CD4-positive, alpha-beta T cell treated with Interleukin-21 for 1 hour (primary cell): ENCODE measurements around the gene SLC12A9.
A peak's percentile ranks its signal among the peaks of the same experiment; 100 is the strongest.
"Not testable (repeated sequence)": the region's sequence is repeated elsewhere in the genome, so short reads cannot be mapped to it uniquely, and the experiment has no call there.

Experiments used
- DNase-seq: peaks from one replicate; pipeline ENCODE4 v3.0.0-alpha.2; 2020

SLC12A9 gene

DNA sequence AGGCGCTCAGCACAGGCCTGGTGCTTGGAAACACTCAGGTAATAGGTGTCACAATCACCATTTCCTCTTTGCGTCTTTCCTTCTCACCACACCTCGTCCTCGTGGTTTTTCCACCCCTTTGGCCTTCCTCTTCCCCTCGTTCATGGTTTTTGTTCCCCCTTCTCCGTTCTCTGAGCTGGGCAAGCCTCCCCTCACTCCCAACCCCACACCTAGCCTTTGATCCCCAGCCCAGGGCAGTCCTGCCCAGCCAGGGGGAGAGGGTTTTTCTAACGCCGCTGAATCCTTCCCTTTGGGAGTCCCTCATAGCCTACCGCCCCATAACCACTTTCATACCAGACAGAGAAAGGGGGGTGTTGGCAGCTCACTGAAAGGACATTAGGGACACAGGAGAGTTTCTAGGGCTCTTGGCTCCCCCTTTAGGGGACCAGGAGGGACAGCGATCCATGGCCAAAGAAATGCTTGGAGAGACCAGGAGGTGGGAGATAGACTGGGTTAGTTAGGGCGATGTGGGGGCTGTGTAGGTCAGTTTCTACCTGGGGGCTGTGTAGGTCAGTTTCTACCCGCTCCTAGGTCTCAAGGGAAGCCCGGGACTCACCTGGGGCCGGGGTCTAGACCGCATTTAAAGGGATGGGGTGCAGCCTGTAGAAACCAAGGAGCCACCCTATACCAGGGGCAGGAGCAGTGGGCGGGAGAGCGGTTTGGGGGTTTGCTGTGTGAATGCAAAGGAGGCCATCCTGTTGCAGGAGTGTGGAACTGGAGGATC is 26.6 kb upstream of the SLC12A9 start:
- no peak for DNase-seq

GRCh38 chr7:100826514-100827329 is 25.8 kb upstream of the SLC12A9 start:
- no peak for DNase-seq

DNA sequence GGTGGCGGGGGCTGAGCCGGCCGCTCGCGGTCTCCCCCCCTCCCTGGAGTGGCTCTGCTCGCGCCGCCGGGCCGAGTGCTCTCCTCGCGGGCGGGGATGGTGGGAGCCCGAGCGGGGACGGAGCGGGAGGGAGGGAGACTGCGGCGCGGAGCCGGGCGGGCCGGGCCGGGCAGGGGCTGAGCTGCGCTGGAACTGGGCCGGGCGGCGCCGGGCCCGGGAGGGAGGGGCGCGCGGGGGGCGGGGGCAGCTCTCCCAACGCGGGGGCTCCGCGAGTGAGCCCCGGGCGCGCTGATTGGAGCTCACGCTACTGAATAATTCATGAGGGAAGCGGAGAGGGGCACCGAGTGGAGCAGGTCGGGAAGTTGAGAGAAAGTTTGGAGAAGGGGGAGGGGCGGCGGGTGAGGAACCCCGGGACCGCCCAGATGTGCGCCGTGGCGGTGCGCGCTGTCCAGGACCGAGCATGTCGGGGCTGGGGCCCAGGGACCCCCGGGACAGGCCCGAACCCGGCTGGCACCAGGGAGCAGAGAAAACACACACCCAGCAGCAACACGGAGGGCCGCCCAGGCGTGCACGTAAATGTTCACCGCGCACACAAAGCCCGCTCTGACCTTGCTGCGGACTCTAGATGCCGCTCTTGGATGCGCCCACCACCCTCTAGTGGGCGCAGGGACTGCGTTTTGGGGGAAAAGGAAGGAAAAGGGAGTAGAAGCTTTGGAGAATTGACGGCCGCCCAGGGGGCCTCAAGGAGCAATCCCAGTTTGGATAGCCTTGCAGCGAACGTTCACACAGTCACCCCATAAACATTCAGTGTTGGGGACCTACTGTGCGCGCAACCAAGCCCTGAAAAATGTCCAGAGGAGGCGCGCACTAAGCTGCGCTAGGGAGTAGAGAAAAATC is 24.9 kb upstream of the SLC12A9 start, which contains the start of gene EPHB4:
Gene EPHB4 (minus strand): TSS at position 194 of the 897 bp plus-strand sequence. CDS start 493 bp downstream, outside the sequence.
- DNase-seq = no peak

DNA sequence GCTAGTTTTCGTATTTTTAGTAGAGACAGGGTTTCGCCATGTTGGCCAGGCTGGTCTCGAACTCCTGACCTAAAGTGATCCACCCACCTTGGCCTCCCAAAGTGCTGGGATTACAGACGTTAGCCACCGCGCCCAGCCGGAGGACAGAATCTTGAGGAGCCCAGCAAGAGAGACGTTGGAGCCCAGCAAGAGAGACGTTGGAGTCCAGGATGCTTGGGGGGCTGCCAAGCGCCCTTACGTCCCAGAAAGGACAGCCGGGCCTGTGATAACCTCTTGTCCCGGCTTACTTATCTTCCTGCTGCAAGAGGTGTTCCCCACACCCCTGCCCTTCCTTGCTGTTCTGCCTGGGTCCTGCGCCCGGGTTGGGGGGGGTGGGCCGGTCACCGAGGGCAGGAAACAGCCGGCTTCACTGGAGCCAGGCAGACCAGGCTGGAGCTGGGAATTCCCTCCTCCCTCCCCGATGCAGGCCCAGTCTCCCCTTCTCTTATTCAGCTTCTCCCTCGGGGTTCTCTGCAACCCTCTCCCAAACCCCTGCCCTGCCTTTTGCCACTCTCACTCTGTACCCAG is 23.3 kb upstream of the SLC12A9 start:
- DNase-seq = no peak

GRCh38 chr7:100830396-100830795 is 22.1 kb upstream of the SLC12A9 start:
- no peak for DNase-seq

DNA sequence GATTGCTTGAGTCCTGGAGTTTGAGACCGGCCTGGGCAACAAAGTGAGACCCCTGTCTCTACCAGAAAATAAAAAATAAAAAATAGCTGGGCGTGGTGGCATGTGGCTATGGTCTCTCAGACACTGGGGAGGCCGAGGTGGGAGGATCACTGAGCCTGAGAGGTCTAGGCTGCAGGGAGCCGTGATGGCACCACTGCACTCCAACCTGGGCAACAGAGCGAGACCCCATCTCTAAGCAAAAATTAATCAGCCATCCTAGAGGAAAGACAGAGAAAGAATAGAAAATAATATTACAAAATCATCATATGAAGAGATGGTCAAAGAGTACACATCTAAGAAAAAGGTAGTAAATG is 20.3 kb upstream of the SLC12A9 start:
- DNase-seq = no peak

DNA sequence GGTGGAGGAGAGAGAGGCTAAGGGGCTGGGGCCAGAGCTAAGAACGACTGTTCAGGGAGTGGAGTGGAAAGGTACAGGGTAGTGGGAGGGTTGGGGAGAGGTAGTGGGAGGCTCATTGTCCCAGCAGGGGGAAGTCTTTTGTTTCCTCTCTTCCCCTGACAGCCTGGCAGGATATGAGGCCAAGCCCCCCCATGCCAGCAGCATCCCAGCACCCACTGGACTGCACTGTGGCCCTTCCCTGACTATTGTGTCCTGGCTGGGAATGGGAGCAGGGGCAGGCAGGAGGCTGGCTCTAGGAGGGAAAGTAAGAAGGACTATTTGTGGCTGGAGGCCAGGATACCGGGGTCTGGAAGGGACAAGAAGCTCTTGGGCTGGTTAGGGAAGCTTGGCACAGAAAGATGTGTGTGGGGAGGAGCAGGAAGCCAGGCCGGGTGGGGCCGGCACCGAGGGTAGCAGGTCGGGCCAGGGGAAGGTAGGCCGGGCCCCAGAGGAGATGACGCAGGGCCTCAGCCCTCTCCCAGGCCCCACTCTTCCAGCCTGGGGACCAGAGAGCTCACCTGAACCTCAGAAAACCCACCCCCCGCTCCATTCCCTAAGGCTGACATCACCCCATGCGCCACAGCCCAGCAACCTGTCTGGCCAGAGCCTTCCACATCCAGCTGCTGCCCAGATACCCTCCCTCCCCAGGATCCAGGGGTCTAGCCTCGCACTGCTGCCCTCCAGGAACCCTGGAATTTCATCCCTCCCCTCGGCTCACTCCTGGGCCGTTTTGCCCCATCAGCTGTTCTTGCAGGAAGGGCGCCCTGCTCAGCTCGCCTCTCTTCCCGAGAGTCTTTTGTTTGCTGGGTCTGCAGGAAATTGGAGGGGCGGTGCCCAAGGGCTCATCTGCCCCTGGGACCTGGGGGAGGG is 16.4 kb upstream of the SLC12A9 start:
- DNase-seq = no peak

DNA sequence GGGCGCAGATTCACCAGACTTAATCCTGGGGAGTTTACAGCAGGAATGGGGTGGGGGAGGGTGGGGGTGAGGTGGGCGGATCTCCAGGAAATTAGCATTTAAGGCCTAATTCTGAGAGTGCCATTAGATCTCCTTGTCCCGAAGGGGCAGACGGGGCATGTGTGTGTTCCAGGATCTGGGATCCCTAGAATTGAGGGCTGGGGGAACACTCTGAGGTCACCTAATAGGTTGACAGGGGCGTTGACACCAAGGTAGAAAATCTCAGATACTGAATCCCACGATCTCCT is 15.8 kb upstream of the SLC12A9 start:
- no peak for DNase-seq

DNA sequence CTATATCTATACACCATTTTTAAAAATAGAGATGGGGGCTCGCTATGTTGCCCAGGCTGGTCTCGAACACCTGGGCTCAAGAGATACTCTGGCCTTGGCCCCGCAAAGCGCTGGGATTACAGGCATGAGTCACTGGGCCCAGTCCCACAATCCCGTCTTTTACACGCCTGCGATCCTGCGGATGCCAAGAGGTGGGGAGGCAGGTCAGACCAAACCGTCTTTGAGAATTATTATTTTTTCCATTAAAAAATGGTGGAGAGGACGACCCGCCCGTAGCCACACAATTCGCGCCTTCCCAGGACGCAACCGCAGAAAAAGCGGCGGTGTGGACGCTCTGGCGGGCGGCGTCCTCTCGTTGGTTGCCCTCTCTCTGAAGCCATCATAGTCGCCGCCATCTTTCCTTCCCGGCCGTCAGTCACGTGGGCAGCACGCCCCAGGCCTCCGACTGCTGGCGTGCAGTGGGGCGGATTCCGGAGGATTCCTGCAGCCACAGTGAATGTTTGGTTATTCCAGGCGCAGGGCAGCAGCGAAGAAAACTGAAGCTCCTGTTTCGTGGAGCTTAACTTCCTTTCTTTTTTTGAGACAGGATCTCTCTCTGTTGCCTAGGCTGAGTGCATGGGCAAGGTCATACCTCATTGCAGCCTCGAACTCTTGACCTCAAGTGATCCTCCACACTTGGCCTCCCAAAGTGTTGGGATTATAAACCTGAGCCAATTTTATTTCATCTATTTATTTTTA is 15.2 kb upstream of the SLC12A9 start:
- DNase-seq = peak; percentile 81

DNA sequence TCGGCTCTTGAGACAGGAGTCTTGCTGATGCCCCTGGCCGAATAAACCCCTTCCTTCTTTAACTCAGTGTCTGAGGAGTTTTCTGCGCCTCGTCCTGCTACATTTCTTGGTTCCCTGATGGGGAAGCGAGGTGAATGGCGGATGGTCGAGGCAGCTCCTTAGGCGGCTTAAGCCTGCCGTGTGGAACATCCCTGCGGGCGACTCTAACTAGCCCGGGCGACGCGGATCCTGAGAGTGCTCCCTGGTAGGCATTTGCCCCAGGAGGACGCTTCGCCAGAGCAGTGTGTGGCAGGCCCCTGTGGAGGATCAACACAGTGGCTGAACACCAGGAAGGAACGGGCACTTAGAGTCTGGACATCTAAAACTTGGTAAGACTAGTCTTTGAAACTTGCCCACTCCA is 13.2 kb upstream of the SLC12A9 start:
- no peak for DNase-seq

DNA sequence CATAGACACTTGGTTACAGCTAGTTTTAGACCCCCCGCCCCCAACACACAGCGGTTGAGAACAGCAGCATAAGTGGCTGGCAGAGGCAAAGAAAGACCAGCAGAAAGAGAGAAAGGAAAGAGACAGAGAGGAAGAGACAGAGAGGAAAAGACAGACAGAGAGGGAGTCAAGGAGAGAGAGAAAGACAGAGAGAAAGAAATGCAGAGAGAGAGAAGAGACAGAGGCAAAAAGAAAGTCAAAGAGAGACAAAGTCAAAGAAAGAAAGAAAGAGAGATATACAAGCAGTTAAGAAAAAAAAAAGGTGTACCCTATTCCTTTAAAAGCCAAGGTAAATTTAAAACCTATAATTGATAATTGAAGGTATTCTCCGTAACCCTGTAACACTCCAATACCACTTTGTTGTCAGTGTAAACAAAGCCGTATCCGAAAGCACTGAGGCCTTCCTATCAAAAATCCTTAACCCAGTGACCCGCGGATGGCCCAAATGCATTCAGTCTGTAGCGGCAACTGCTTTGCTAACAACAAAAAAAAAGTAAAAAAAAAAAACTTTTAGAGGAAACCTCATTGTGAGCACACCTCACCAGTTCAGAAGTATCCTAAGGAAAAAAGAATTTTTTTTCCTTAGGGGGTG is 11.9 kb upstream of the SLC12A9 start:
- DNase-seq = no peak

DNA sequence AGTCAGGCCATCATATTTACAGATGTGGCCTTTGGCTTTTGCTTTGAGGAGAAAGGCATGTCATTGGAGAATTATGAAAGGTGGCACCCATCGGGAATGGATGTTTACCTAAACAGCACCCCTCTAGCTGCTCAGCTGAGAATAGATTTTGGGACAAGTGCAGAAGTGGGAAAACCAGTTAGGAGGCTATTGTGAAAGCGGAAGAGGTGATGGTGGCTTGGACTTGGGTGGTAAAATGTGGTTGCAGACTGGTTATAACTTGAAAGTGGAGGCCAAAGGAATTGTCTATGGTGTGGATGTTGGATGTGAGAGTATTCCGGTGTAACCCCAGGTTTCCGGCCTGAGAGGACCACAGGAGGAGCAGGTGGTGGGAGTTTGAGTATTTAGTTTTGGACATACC is 5.2 kb upstream of the SLC12A9 start:
- no peak for DNase-seq

DNA sequence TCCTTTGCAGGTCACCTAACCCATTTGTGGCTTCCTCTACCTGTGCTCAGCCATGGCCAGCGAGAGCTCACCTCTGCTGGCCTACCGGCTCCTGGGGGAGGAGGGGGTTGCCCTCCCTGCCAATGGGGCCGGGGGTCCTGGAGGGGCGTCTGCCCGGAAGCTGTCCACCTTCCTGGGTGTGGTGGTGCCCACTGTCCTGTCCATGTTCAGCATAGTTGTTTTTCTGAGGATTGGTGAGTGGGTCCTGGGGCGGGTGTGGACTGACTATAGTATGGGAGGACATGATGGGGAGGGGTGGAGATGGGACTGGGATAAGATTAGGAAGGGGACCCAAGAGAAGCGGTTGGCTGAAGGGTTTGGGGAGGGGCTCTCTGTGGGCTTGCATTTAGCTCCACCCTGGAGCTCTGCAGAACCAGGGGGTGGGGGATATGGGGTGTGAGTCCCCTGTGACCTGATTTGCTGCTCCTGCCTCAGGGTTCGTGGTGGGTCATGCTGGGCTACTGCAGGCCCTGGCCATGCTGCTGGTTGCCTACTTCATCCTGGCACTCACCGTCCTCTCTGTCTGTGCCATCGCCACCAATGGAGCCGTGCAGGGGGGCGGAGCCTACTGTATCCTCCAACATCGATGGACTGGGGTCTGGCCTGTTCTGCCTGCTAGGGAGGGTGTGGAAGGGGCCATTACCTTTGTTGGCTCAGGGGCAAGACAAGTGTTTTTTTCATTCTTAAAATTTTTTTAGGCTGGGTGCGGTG is 1.8 kb downstream of the SLC12A9 start:
- no peak for DNase-seq

DNA sequence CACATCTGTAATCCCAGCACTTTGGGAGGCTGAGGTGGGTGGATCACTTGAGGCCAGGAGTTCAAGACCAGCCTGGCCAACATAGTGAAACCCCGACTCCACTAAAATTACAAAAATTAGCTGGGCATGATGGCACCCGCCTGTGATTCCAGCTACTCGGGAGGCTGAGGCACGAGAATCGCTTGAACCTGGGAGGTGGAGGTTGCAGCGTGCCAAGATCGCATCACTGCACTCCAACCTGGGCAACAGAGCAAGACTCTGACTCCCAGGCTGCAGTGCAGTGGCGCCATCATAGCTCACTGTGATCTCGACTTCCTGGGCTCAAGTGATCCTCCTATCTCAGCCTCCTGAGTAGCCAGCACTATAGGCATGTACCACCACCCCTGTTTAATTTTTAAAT is 2.4 kb downstream of the SLC12A9 start:
- DNase-seq = not testable (repeated sequence)

- no peak for DNase-seq
Measured at GRCh38 chr7:100855515-100855914, 3.0 kb downstream of the SLC12A9 start.

DNA sequence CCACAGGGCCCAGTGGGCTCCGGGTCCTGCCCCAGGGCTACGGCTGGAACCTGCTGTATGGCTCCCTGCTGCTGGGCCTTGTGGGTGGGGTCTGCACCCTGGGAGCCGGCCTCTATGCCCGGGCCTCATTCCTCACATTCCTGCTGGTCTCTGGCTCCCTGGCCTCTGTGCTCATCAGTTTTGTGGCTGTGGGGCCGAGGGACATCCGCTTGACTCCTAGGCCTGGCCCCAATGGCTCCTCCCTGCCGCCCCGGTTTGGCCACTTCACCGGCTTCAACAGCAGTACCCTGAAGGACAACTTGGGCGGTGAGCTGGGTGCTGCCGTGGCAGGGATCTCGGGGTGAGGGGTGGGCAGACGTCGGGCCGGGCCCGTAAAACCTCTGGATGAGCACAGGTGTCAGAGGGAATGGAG is 4.4 kb downstream of the SLC12A9 start:
- DNase-seq = no peak

- no peak for DNase-seq
Measured at GRCh38 chr7:100859856-100860255, 7.3 kb downstream of the SLC12A9 start.

DNA sequence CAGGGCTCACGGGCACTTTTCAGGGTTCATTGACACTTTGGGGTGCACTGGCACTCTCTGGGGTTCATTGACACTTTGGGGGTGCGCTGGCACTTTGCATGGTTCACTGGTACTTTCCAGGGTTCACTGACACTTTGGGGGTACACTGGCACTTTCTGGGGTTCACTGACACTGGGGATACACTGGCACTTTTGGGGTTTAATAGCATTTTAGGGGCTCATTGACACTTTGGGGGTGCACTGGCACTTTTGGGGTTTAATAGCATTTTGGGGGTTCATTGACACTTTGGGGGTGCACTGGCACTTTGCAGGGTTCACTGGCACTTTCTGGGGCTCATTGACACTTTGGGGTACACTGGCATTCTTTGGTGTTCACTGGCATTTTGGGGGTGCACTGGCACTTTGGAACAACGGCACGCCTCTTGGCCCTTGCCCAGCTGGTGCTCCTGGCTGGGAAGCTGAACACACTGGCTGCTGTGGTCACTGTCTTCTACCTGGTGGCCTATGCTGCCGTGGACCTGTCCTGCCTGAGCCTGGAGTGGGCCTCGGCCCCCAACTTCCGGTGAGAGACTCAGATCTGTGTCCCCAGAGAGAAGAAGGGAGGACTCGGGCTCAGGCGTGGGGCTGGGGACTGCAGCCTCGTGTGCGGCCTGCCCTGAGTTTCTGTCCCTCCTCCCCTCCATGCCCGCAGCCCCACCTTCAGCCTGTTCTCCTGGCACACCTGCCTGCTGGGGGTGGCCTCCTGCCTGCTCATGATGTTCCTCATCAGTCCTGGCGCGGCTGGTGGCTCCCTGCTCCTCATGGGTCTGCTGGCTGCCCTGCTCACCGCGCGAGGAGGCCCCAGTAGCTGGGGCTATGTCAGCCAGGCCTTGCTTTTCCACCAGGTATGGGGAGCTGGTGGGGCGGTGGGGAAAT is 8.4 kb downstream of the SLC12A9 start:
- no peak for DNase-seq

DNA sequence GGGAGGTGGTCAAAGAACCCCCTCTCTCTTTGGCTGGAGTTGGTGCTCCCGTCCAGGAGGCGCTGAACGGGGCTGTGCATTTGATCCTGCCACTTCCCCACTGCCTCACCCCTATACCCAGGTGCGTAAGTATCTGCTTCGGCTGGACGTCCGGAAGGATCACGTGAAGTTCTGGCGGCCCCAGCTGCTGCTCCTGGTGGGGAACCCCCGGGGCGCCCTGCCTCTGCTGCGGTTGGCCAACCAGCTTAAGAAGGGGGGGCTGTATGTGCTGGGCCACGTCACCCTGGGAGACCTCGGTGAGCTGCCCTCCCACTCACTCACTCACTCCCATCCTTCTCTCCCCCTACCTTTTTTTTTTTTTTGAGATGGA is 9.1 kb downstream of the SLC12A9 start:
- DNase-seq = no peak
